Measurements from ENCODE around the gene TPD52L1. TPM values are rescaled to one million over a fixed set of nuclear protein-coding genes. Genes with fewer than 3 reads are reported as not detected.

The TPD52L1 gene
- total RNA-seq, 2 donors from 2014 or later: 24.9 to 39.1 TPM

- no peaks in the 10 kb centered on the region for H3K36me3 Mint-ChIP-seq (ENCODE audit: low read depth)
- DNase-seq: no peak
- Histone ChIP-seq H3K36me3 (ENCODE audit: control insufficient read depth, insufficient read depth, low read length) (no peaks in the 10 kb centered on the region), H3K4me1 (ENCODE audit: control insufficient read depth, insufficient read depth, low read length) (no peaks in the 10 kb centered on the region), H3K27ac (ENCODE audit: low read depth, low read length) (no peak overlapping the region), H3K9me3 (ENCODE audit: control insufficient read depth, low read length) (no peaks in the 10 kb centered on the region), H3K9ac (ENCODE audit: extremely low read depth, low read length, poor library complexity, severe bottlenecking) (no peak overlapping the region), H3K27me3 (ENCODE audit: control insufficient read depth, insufficient read depth, low read length, poor library complexity, severe bottlenecking) (no peaks in the 10 kb centered on the region), H3K4me3 (ENCODE audit: low read length) (no peak overlapping the region)
- H3K27me3 Mint-ChIP-seq (ENCODE audit: insufficient read depth): no peaks in the 10 kb centered on the region
- H3K9me3 Mint-ChIP-seq: no peaks in the 10 kb centered on the region
- 94 to 100% methylated on average over 1 to 2 of the region's 2 CpGs for WGBS, 2 experiments (ENCODE audit: insufficient coverage in 1 of 2, insufficient read length in 1 of 2)
- no peaks in the 10 kb centered on the region for H3K4me1 Mint-ChIP-seq
- TF ChIP-seq, protein P1, sequence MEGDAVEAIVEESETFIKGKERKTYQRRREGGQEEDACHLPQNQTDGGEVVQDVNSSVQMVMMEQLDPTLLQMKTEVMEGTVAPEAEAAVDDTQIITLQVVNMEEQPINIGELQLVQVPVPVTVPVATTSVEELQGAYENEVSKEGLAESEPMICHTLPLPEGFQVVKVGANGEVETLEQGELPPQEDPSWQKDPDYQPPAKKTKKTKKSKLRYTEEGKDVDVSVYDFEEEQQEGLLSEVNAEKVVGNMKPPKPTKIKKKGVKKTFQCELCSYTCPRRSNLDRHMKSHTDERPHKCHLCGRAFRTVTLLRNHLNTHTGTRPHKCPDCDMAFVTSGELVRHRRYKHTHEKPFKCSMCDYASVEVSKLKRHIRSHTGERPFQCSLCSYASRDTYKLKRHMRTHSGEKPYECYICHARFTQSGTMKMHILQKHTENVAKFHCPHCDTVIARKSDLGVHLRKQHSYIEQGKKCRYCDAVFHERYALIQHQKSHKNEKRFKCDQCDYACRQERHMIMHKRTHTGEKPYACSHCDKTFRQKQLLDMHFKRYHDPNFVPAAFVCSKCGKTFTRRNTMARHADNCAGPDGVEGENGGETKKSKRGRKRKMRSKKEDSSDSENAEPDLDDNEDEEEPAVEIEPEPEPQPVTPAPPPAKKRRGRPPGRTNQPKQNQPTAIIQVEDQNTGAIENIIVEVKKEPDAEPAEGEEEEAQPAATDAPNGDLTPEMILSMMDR (conservative IDR thresholded peaks at IDR 0.05): no peak
- H3K27ac Mint-ChIP-seq: no peak overlapping the region
- no peak overlapping the region for H3K4me3 Mint-ChIP-seq
Observed at GRCh38 chr6:125167579-125167978, 14.0 kb downstream of the TPD52L1 start.

GRCh38 chr6:125169058-125169457, 15.5 kb downstream of the TPD52L1 start:
- Histone ChIP-seq H3K27me3 (ENCODE audit: control insufficient read depth, insufficient read depth, low read length, poor library complexity, severe bottlenecking) (no peaks in the 10 kb centered on the region), H3K9ac (ENCODE audit: extremely low read depth, low read length, poor library complexity, severe bottlenecking) (no peak overlapping the region), H3K4me1 (ENCODE audit: control insufficient read depth, insufficient read depth, low read length) (no peaks in the 10 kb centered on the region), H3K4me3 (ENCODE audit: low read length) (no peak overlapping the region), H3K27ac (ENCODE audit: low read depth, low read length) (no peak overlapping the region), H3K36me3 (ENCODE audit: control insufficient read depth, insufficient read depth, low read length) (no peaks in the 10 kb centered on the region), H3K9me3 (ENCODE audit: control insufficient read depth, low read length) (no peaks in the 10 kb centered on the region)
- Mint-ChIP-seq H3K9me3 (no peaks in the 10 kb centered on the region), H3K4me3 (no peak overlapping the region), H3K4me1 (peaks cover 2% of the 10 kb centered on the region), H3K36me3 (ENCODE audit: low read depth) (no peaks in the 10 kb centered on the region), H3K27ac (no peak overlapping the region), H3K27me3 (ENCODE audit: insufficient read depth) (no peaks in the 10 kb centered on the region)
- DNase-seq: no peak
- TF ChIP-seq, protein P1 (conservative IDR thresholded peaks at IDR 0.05): no peak
- 91 to 93% methylated on average over 3 of the region's 3 CpGs for WGBS, 2 experiments (ENCODE audit: insufficient coverage in 1 of 2, insufficient read length in 1 of 2)

GRCh38 chr6:125169522-125169921, 15.9 kb downstream of the TPD52L1 start:
- Mint-ChIP-seq H3K36me3 (ENCODE audit: low read depth) (no peaks in the 10 kb centered on the region), H3K4me1 (peaks cover 2% of the 10 kb centered on the region), H3K27me3 (ENCODE audit: insufficient read depth) (no peaks in the 10 kb centered on the region), H3K4me3 (no peak overlapping the region), H3K9me3 (no peaks in the 10 kb centered on the region), H3K27ac (no peak overlapping the region)
- no peak overlapping the region for H3K9ac ChIP-seq (ENCODE audit: extremely low read depth, low read length, poor library complexity, severe bottlenecking)
- no peaks in the 10 kb centered on the region for H3K9me3 ChIP-seq (ENCODE audit: control insufficient read depth, low read length)
- no peak overlapping the region for H3K27ac ChIP-seq (ENCODE audit: low read depth, low read length)
- no peaks in the 10 kb centered on the region for H3K4me1 ChIP-seq (ENCODE audit: control insufficient read depth, insufficient read depth, low read length)
- H3K36me3 ChIP-seq (ENCODE audit: control insufficient read depth, insufficient read depth, low read length): no peaks in the 10 kb centered on the region
- H3K27me3 ChIP-seq (ENCODE audit: control insufficient read depth, insufficient read depth, low read length, poor library complexity, severe bottlenecking): no peaks in the 10 kb centered on the region
- 94 to 100% methylated on average over 3 of the region's 3 CpGs for WGBS, 2 experiments (ENCODE audit: insufficient coverage in 1 of 2, insufficient read length in 1 of 2)
- no peak overlapping the region for H3K4me3 ChIP-seq (ENCODE audit: low read length)
- TF ChIP-seq, protein P1 (conservative IDR thresholded peaks at IDR 0.05): no peak
- DNase-seq: no peak
